A673 (cell line): ENCODE measurements around the gene SYNJ2. TPM values are rescaled to one million over a fixed set of nuclear protein-coding genes. Genes with fewer than 3 reads are reported as not detected.

Experiments used
- Bru-seq: library from RNA; stranded (reverse); fragments of 400-500 nt; gene quantifications from one replicate; lab custom pipeline; 2021; lab: Mats Ljungman, UMichigan
- BruChase-seq, 2 experiments: library from RNA; stranded (reverse); fragments of 400-500 nt; gene quantifications; one replicate each; lab custom pipeline; 2021; lab: Mats Ljungman, UMichigan
- BruUV-seq: library from RNA; stranded (reverse); fragments of 400-500 nt; replicated peaks from 2 replicates; lab custom pipeline; 2021; lab: Mats Ljungman, UMichigan
- CTCF ChIA-PET: fragments of 300-600 bp; sonication (Branson Sonifier 250); formaldehyde crosslinking; loops from one replicate; lab custom pipeline; 2022; ENCODE audit warnings: antibody characterized with exemption; lab: Charles Lee
- POLR2A ChIA-PET: fragments of 300-600 bp; sonication (Branson Sonifier 250); formaldehyde crosslinking; loops from one replicate; lab custom pipeline; 2022; ENCODE audit warnings: antibody characterized with exemption; ENCODE audit not compliant: low non-redundant PET; lab: Charles Lee
- DNase-seq: peaks from one replicate; pipeline ENCODE4 v3.0.0-alpha.2; 2015; ENCODE audit warnings: low spot score
- H3K27ac ChIP-seq: fragments of 200-600 bp; sonication (generic); 2 replicates; pipeline ENCODE4 v1.5.1; 2016; ENCODE audit warnings: mixed run types, low read depth, mild to moderate bottlenecking, mixed read lengths, antibody characterized with exemption, low read length; ENCODE audit not compliant: poor library complexity, severe bottlenecking
- H3K27me3 ChIP-seq: fragments of 200-600 bp; sonication (generic); replicated peaks from 2 replicates; pipeline ENCODE4 v1.6.1; 2017; ENCODE audit warnings: mixed run types, low read depth, mild to moderate bottlenecking, mixed read lengths, antibody characterized with exemption, low read length; ENCODE audit not compliant: insufficient read depth, poor library complexity
- H3K36me3 ChIP-seq: fragments of 200-600 bp; sonication (generic); 2 replicates; pipeline ENCODE4 v1.6.1; 2016; ENCODE audit warnings: mixed run types, mild to moderate bottlenecking, mixed read lengths, antibody characterized with exemption, low read length; ENCODE audit not compliant: insufficient read depth, poor library complexity, severe bottlenecking
- H3K4me1 ChIP-seq: fragments of 200-600 bp; sonication (generic); 2 replicates; pipeline ENCODE4 v1.6.1; 2017; ENCODE audit warnings: mixed run types, mild to moderate bottlenecking, mixed read lengths, antibody characterized with exemption, low read length; ENCODE audit not compliant: insufficient read depth, poor library complexity, severe bottlenecking
- H3K4me3 ChIP-seq: fragments of 200-600 bp; sonication (generic); 2 replicates; pipeline ENCODE4 v1.5.1; 2016; ENCODE audit warnings: low read depth, mixed run types, mild to moderate bottlenecking, mixed read lengths, low read length; ENCODE audit not compliant: poor library complexity, severe bottlenecking
- H3K9me3 ChIP-seq: fragments of 200-600 bp; sonication (generic); 2 replicates; pipeline ENCODE4 v1.6.1; 2016; ENCODE audit warnings: mixed run types, low read depth, mild to moderate bottlenecking, mixed read lengths, antibody characterized with exemption, low read length; ENCODE audit not compliant: poor library complexity, severe bottlenecking
- EZH2 ChIP-seq: fragments of 200-600 bp; sonication (generic); IDR thresholded peaks from 2 replicates; pipeline ENCODE4 v1.6.1; 2017; ENCODE audit warnings: borderline replicate concordance, low read depth, mild to moderate bottlenecking, mixed read lengths, antibody characterized with exemption, low read length; ENCODE audit not compliant: poor library complexity, severe bottlenecking
- intact Hi-C: fragments of 100-400 bp; cut with micrococcal nuclease; formaldehyde crosslinking; loops from one replicate; pipeline ENCODE4 v1.10.0; 2022; ENCODE audit not compliant: unreplicated experiment
- long read RNA-seq: library from polyadenylated mRNA; stranded (forward); transcript quantifications from one replicate; pipeline ENCODE4 v2.0.0, GENCODE V29; 2022
- total RNA-seq: library from RNA; stranded (reverse); gene quantifications from 2 replicates; pipeline ENCODE4 v1.2.3, GENCODE V29; 2021
- TF ChIP-seq, protein P1 (sequence below): fragments of 300-800, 200-600 bp; sonication (generic); conservative IDR thresholded peaks from 2 replicates; pipeline ENCODE4 v1.5.1; 2017; ENCODE audit warnings: low read depth, mild to moderate bottlenecking, antibody characterized with exemption, low read length, moderate library complexity, mixed read lengths

Gene SYNJ2
- 34.5 and 37.0 TPM in 2 replicates for total RNA-seq
- percentile 70 among the genes with signal in this experiment for Bru-seq, nascent RNA
- percentile 67 among the genes with signal in this experiment for BruChase-seq, experiment 1, labeled RNA remaining after a 2-hour chase
- BruChase-seq, experiment 2, labeled RNA remaining after a 6-hour chase = percentile 70 among the genes with signal in this experiment
- long read RNA-seq, full-length matches to known transcripts = 15 of 51 reads
- long read RNA-seq, partial matches to known transcripts = 20 of 51 reads
- long read RNA-seq, other reads (novel, unspliced or antisense) = 16 of 51 reads

DNA sequence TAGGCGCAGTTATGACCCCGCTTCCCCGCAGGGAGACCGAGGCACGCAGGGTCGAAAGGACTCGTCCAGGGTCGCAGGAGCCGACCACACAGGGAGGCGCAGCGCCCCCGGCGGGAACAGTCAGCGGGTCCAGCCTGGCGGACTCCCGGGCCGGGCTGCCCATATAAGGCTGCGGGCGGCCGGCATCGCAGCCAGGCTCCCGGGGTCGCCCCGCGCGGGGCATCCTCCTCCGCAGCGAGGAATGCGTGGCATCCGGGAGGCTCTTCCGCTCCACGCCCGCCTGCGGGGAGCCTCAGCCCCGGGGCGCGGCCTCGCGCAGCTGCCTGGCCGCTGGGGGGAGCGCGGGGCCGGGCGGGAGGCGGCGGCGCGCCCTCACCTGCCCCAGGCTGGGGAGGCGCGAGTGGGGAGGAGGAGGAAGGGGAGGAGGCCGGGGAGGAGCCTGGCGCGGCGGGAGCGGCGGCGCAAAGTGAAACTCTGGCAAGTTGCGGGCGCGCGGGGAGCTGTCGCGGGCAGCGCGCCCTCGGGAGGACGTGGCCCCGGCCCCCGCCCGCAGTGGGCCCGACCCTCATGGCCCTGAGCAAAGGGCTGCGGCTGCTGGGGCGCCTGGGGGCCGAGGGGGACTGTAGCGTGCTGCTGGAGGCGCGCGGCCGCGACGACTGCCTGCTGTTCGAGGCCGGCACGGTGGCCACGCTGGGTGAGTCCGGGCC is at the start of gene SYNJ2:
Gene SYNJ2 (plus strand): TSS at position 469 of the 707 bp plus-strand sequence. CDS start 99 bp downstream, at position 568.
- H3K4me1 ChIP-seq = peaks cover 17% of the 10 kb centered on the region
- no peaks in the 10 kb centered on the region for H3K27me3 ChIP-seq
- intact Hi-C loops = loop anchor here (5.0 kb wide), 1 partner anchor 46 kb away; no protein-coding TSS in a partner anchor
- H3K9me3 ChIP-seq = no peaks in the 10 kb centered on the region
- BruUV-seq = no TSS peak
- ChIA-PET POLR2A (no interaction called here), CTCF (interaction anchor here (0.7 to 1.2 kb wide), 2 partner anchors 45 to 94 kb away, joined by 3 to 5 read pairs; no protein-coding TSS in a partner anchor)
- H3K36me3 ChIP-seq = no peaks in the 10 kb centered on the region
- DNase-seq = peak; percentile 83
- H3K4me3 ChIP-seq = peak within 1 kb of the TSS; percentile 94
- no peak for TF ChIP-seq EZH2
- TF ChIP-seq, protein P1, sequence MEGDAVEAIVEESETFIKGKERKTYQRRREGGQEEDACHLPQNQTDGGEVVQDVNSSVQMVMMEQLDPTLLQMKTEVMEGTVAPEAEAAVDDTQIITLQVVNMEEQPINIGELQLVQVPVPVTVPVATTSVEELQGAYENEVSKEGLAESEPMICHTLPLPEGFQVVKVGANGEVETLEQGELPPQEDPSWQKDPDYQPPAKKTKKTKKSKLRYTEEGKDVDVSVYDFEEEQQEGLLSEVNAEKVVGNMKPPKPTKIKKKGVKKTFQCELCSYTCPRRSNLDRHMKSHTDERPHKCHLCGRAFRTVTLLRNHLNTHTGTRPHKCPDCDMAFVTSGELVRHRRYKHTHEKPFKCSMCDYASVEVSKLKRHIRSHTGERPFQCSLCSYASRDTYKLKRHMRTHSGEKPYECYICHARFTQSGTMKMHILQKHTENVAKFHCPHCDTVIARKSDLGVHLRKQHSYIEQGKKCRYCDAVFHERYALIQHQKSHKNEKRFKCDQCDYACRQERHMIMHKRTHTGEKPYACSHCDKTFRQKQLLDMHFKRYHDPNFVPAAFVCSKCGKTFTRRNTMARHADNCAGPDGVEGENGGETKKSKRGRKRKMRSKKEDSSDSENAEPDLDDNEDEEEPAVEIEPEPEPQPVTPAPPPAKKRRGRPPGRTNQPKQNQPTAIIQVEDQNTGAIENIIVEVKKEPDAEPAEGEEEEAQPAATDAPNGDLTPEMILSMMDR = peak; percentile 52
- H3K27ac ChIP-seq = peak within 1 kb of the TSS; percentile 90

GRCh38 chr6:157935786-157936185 is 45.9 kb upstream of the SYNJ2 start:
- H3K27ac ChIP-seq = no peak overlapping the region
- intact Hi-C loops = no loop called here
- H3K9me3 ChIP-seq = no peaks in the 10 kb centered on the region
- H3K4me1 ChIP-seq = no peaks in the 10 kb centered on the region
- no peak for TF ChIP-seq EZH2
- TF ChIP-seq, protein P1 = no peak
- H3K36me3 ChIP-seq = peaks cover 57% of the 10 kb centered on the region
- no peaks in the 10 kb centered on the region for H3K27me3 ChIP-seq
- ChIA-PET POLR2A (no interaction called here), CTCF (no interaction called here)
- DNase-seq = no peak
- no TSS peak for BruUV-seq
- no peak overlapping the region for H3K4me3 ChIP-seq

DNA sequence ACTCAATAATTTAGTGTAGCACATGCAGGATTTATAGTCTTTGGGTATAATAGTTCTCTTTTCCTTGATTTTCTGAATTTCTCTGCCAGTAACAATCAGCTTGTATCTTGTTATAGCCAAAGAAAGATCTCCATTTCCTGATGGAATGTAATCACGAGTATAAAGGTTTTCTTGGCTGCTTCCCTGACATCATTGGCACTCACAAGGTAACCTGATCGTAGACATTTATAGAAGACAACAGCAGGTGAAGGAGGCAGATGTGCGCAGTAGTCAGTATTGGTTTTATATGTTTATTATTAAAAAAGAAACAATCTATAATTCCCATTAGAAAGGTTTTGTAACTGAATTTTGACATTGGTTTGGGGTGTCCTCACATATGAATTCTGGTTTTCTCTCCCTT is 44.3 kb upstream of the SYNJ2 start:
- Histone ChIP-seq H3K36me3 (peaks cover 49% of the 10 kb centered on the region), H3K27ac (no peak overlapping the region), H3K4me1 (no peaks in the 10 kb centered on the region), H3K4me3 (no peak overlapping the region), H3K27me3 (no peaks in the 10 kb centered on the region), H3K9me3 (no peaks in the 10 kb centered on the region)
- TF ChIP-seq, protein P1 = no peak
- TF ChIP-seq EZH2 = no peak
- intact Hi-C loops = no loop called here
- no TSS peak for BruUV-seq
- ChIA-PET POLR2A (no interaction called here), CTCF (no interaction called here)
- DNase-seq = no peak
